ENCODE results near the gene KPNA3.

KPNA3 gene

DNA sequence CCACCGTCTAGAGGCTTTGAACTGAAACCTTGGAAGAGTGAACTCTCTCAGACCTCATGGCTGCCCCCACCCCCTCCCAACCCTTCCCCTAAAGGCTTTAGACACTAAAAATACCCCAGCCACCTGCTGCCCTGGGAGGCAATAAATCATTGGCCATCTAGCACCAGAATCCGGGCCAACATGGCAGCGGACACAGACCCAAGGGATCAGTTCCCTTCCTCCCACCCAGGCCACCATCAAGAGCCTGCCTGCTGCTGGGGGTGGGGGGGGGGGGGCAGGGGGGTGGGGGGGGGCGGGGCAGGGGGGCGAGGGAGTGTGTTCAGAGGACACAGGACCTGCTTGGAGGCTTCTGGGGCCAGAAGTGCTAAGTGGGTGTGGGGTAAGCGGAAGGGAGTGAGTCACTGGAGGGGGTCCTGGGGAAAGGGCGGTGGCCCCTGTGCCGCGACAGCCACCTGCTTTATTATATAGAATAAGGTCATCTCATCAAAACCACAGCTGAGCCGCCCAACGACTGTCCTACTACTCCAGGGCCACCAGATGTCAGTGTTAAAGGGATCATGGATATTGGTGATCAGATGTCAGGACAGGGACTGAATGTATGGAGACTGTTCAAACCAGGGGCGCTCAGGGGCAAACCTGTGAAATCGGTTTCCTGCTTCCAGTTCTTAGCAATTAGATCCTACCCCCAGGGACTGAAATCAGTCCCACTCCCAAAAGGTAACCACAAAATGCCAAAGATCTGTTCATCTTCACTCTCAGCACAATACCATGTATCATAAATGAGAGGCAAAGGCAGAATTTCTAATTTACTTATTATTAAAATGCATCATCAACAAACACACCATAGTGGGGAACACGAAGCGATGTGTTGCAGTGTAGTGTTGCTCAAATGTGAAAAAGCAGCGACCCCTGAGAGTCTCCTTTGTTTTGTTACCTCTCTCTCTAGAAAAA lies 139.9 kb downstream of the KPNA3 start:
- Histone ChIP-seq H3K27me3 (ENCODE audit: insufficient read depth, low read depth) (no peaks in the 10 kb centered on the region), H3K4me3 (IDR thresholded peaks at IDR 0.05; ENCODE audit: insufficient read depth, low read depth, low read length) (no peak overlapping the region), H3K36me3 (ENCODE audit: insufficient read depth) (no peaks in the 10 kb centered on the region), H3K4me1 (ENCODE audit: low read depth, poor library complexity, severe bottlenecking) (no peaks in the 10 kb centered on the region), H3K4me2 (no peak overlapping the region), H3K9ac (no peak overlapping the region), H4K20me1 (ENCODE audit: insufficient read depth) (no peaks in the 10 kb centered on the region), H2AFZ (ENCODE audit: low read depth) (no peak overlapping the region), H3K27ac (no peak overlapping the region), H3K79me2 (ENCODE audit: insufficient read depth, low read depth) (no peaks in the 10 kb centered on the region)
- TF ChIP-seq, protein P1, sequence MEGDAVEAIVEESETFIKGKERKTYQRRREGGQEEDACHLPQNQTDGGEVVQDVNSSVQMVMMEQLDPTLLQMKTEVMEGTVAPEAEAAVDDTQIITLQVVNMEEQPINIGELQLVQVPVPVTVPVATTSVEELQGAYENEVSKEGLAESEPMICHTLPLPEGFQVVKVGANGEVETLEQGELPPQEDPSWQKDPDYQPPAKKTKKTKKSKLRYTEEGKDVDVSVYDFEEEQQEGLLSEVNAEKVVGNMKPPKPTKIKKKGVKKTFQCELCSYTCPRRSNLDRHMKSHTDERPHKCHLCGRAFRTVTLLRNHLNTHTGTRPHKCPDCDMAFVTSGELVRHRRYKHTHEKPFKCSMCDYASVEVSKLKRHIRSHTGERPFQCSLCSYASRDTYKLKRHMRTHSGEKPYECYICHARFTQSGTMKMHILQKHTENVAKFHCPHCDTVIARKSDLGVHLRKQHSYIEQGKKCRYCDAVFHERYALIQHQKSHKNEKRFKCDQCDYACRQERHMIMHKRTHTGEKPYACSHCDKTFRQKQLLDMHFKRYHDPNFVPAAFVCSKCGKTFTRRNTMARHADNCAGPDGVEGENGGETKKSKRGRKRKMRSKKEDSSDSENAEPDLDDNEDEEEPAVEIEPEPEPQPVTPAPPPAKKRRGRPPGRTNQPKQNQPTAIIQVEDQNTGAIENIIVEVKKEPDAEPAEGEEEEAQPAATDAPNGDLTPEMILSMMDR (conservative IDR thresholded peaks at IDR 0.05; ENCODE audit: low read depth, low read length) = no peak; the same call in 1 of the 2 replicates

DNA sequence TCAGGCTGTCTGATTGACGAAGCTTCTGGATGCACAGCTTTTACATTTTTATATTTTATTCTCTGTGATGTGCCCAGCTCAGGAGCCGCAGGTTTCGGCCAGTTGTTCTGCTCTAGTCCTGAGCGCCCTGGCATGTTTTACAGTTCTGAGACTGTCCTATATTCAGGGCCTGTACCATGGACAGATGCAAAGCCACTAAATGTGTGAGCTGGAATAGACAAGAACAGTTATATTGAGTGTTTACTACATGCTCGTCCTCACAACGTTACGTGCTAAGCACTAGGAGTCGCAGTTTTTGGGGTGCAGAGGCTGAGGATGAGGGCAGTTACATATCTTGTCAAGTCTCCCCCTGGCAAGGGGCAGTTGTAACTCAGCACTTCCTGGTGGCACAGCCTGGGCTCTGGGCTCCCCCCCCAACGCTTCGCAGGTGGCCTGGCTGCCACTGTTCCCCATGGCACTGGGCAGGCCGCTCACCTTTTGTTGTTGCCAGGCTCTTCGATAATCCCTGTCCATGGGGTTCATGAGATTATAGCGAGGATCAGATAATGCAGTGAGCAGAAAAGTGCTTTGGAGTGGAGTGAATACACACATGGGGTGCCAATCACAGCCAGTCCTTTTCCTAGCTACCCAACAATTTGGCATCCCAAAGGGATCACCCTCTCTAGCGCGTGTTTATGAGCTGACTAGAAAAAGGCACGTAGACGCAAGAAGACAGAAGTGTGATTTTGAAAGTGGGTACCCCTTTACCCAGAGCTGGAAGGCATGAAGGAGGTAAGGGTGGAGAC lies 140.7 kb downstream of the KPNA3 start:
- no peaks in the 10 kb centered on the region for H3K36me3 ChIP-seq (ENCODE audit: insufficient read depth)
- TF ChIP-seq, protein P1 (conservative IDR thresholded peaks at IDR 0.05; ENCODE audit: low read depth, low read length) = no peak
- no peak overlapping the region for H3K27ac ChIP-seq
- no peaks in the 10 kb centered on the region for H3K4me1 ChIP-seq (ENCODE audit: low read depth, poor library complexity, severe bottlenecking)
- H2AFZ ChIP-seq (ENCODE audit: low read depth) = no peak overlapping the region
- no peak overlapping the region for H3K9ac ChIP-seq
- H3K4me2 ChIP-seq = no peak overlapping the region
- no peaks in the 10 kb centered on the region for H4K20me1 ChIP-seq (ENCODE audit: insufficient read depth)
- no peaks in the 10 kb centered on the region for H3K79me2 ChIP-seq (ENCODE audit: insufficient read depth, low read depth)
- no peak overlapping the region for H3K4me3 ChIP-seq (IDR thresholded peaks at IDR 0.05; ENCODE audit: insufficient read depth, low read depth, low read length)
- H3K27me3 ChIP-seq (ENCODE audit: insufficient read depth, low read depth) = no peaks in the 10 kb centered on the region

DNA sequence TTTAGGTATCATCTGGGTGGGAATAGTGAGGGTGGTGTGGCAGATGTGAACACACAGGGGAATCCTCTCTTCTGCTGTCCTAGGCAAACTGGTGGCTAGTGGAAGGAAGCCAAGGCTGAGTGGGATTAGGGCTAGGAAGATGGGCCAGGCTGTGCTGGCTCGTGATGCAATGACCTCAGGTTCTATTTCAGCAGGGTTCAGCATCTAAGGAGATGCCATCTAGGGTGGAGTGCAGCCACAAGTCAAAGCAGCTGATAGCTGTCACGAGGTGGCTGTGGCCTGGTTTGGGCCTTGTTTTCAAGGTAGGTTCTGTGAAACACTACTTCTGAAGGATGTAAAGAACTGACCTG lies 142.5 kb downstream of the KPNA3 start:
- TF ChIP-seq, protein P1 (conservative IDR thresholded peaks at IDR 0.05; ENCODE audit: low read depth, low read length) = no peak
- H3K27me3 ChIP-seq (ENCODE audit: insufficient read depth, low read depth) = no peaks in the 10 kb centered on the region
- no peaks in the 10 kb centered on the region for H3K79me2 ChIP-seq (ENCODE audit: insufficient read depth, low read depth)
- H2AFZ ChIP-seq (ENCODE audit: low read depth) = no peak overlapping the region
- H4K20me1 ChIP-seq (ENCODE audit: insufficient read depth) = no peaks in the 10 kb centered on the region
- no peak overlapping the region for H3K4me2 ChIP-seq
- no peaks in the 10 kb centered on the region for H3K4me1 ChIP-seq (ENCODE audit: low read depth, poor library complexity, severe bottlenecking)
- H3K4me3 ChIP-seq (IDR thresholded peaks at IDR 0.05; ENCODE audit: insufficient read depth, low read depth, low read length) = no peak overlapping the region
- no peak overlapping the region for H3K9ac ChIP-seq
- H3K36me3 ChIP-seq (ENCODE audit: insufficient read depth) = no peaks in the 10 kb centered on the region
- H3K27ac ChIP-seq = no peak overlapping the region

Data from KMS-11 (cell line).